Endothelial cell of umbilical vein (primary cell): ENCODE measurements around the gene TCF25. TPM values are rescaled to one million over a fixed set of nuclear protein-coding genes. Genes with fewer than 3 reads are reported as not detected.

ENCODE experiments used
- BruUV-seq: library from RNA; stranded (reverse); fragments of 400-500 nt; replicated peaks from 2 replicates; lab custom pipeline; 2021; lab: Mats Ljungman, UMichigan
- CTCF ChIA-PET: fragments of 300-600, 350-600 bp; sonication (Branson Sonifier 250); formaldehyde crosslinking; loops from one replicate; lab custom pipeline; 2021; ENCODE audit warnings: antibody characterized with exemption, inconsistent platforms; lab: Charles Lee
- POLR2A ChIA-PET: fragments of 300-600, 350-600 bp; sonication (Branson Sonifier 250); formaldehyde crosslinking; loops from one replicate; lab custom pipeline; 2021; ENCODE audit warnings: antibody characterized with exemption, inconsistent platforms; lab: Charles Lee
- DNase-seq: peaks from one replicate; pipeline ENCODE4 v3.0.0-alpha.2; 2011; ENCODE audit warnings: low read depth, low spot score
- FAIRE-seq: peaks from 2 replicates; lab custom pipeline; 2011; peaks lifted over from hg19 to GRCh38; lab: Jason Lieb, UNC
- H2AFZ ChIP-seq: 2 replicates; pipeline ENCODE4 v1.6.0; 2012; ENCODE audit warnings: low read depth, low read length, control low read depth, inconsistent platforms
- H3K27ac ChIP-seq: 2 replicates; pipeline ENCODE4 v1.5.1; 2011; ENCODE audit warnings: low read depth, mild to moderate bottlenecking, control low read depth, low read length, moderate library complexity; ENCODE audit not compliant: insufficient read depth
- H3K27me3 ChIP-seq, 2 experiments: 2 replicates each; pipeline versions ENCODE4 v1.6.0 to v1.6.1; 2011; ENCODE audit warnings: low read length in 2 of 2, mixed read lengths in 1 of 2; ENCODE audit not compliant: control insufficient read depth in 2 of 2, insufficient read depth in 2 of 2
- H3K36me3 ChIP-seq, 2 experiments: 2 replicates in 1 of 2; 3 replicates in 1 of 2; pipeline ENCODE4 v1.5.1; 2011; ENCODE audit warnings: low read length in 2 of 2, mild to moderate bottlenecking in 1 of 2, moderate library complexity in 1 of 2; ENCODE audit not compliant: control insufficient read depth in 2 of 2, insufficient read depth in 2 of 2; ENCODE audit errors: extremely low read depth in 1 of 2
- H3K4me1 ChIP-seq: 3 replicates; pipeline ENCODE4 v1.5.1; 2011; ENCODE audit warnings: mild to moderate bottlenecking, low read length; ENCODE audit not compliant: control insufficient read depth, insufficient read depth; ENCODE audit errors: extremely low read depth
- H3K4me2 ChIP-seq: 2 replicates; pipeline ENCODE4 v1.6.1; 2011; ENCODE audit warnings: low read length, control low read depth, mixed read lengths; ENCODE audit not compliant: insufficient read depth
- H3K4me3 ChIP-seq, 3 experiments: fragments of 200-600 bp in 1 of 3; sonication (generic), shearing (Covaris generic) in 1 of 3; replicated peaks in 1 of 3; 2 replicates each; pipeline ENCODE4 v1.5.1; 2011 to 2016; ENCODE audit warnings: control low read depth in 3 of 3, low read length in 3 of 3, mild to moderate bottlenecking in 2 of 3, inconsistent platforms in 1 of 3, low read depth in 1 of 3, moderate library complexity in 1 of 3; ENCODE audit not compliant: insufficient read depth in 1 of 3
- H3K79me2 ChIP-seq: 2 replicates; pipeline ENCODE4 v1.6.0; 2012; ENCODE audit warnings: low read length, inconsistent platforms; ENCODE audit not compliant: control insufficient read depth, insufficient read depth
- H3K9ac ChIP-seq: replicated peaks from 2 replicates; pipeline ENCODE3; 2011; ENCODE audit warnings: low read length, control low read depth; ENCODE audit not compliant: insufficient read depth; ENCODE audit errors: extremely low read depth
- H3K9me1 ChIP-seq: replicated peaks from 3 replicates; pipeline ENCODE4 v1.6.0; 2011; ENCODE audit warnings: mild to moderate bottlenecking, low read length; ENCODE audit not compliant: control insufficient read depth, insufficient read depth; ENCODE audit errors: extremely low read depth
- H3K9me3 ChIP-seq: replicated peaks from 2 replicates; pipeline ENCODE4 v1.5.1; 2012; ENCODE audit warnings: low read length, inconsistent platforms; ENCODE audit not compliant: control insufficient read depth, insufficient read depth
- H4K20me1 ChIP-seq: replicated peaks from 2 replicates; pipeline ENCODE3; 2011; ENCODE audit warnings: mild to moderate bottlenecking, low read length; ENCODE audit not compliant: control insufficient read depth, insufficient read depth; ENCODE audit errors: extremely low read depth
- FOS ChIP-seq: IDR thresholded peaks from 2 replicates; pipeline ENCODE4 v1.6.1; 2011; ENCODE audit warnings: mild to moderate bottlenecking, low read length, moderate library complexity, borderline replicate concordance; ENCODE audit not compliant: insufficient read depth
- JUN ChIP-seq: IDR thresholded peaks from 2 replicates; pipeline ENCODE4 v1.6.1; 2011; ENCODE audit warnings: borderline replicate concordance, low read depth; ENCODE audit not compliant: insufficient read length, insufficient read depth
- MYC ChIP-seq: IDR thresholded peaks from one replicate; pipeline ENCODE4 v1.6.1; 2011; ENCODE audit warnings: mild to moderate bottlenecking, low read depth, low read length
- POLR2AphosphoS5 ChIP-seq: IDR thresholded peaks from 2 replicates; pipeline ENCODE4 v1.6.1; 2012; ENCODE audit warnings: low read depth, mild to moderate bottlenecking, control low read depth, low read length, moderate library complexity; ENCODE audit not compliant: insufficient read depth
- dilution Hi-C: fragments of 300-500 bp; cut with MboI; formaldehyde crosslinking; loops from one replicate; pipeline ENCODE4 v1.15.0; 2019; ENCODE audit warnings: low sequenced_read_pairs; ENCODE audit not compliant: extremely low pct_ligation_motif_present
- intact Hi-C: fragments of 100-400 bp; cut with micrococcal nuclease; formaldehyde crosslinking; loops from one replicate; pipeline ENCODE4 v1.10.0; 2022
- polyA plus RNA-seq, 4 experiments: library from polyadenylated mRNA; depleted of rRNA in 3 of 4; stranded (reverse) in 3 of 4; unstranded in 1 of 4; fragments of >200 nt; gene quantifications; 2 replicates each; pipeline versions ENCODE4 v1.2.1 to v1.2.3, GENCODE V29; 2011 to 2012; ENCODE audit warnings: missing spikeins in 1 of 4
- total RNA-seq: library from RNA; stranded (reverse); gene quantifications from 2 replicates; pipeline ENCODE4 v1.2.3, GENCODE V29; 2021
- TF ChIP-seq, protein P1 (sequence below): IDR thresholded peaks from 2 replicates; pipeline ENCODE4 v1.6.1; 2011; ENCODE audit not compliant: insufficient read depth, insufficient read length
- TF ChIP-seq, protein P2 (sequence below), 2 donors: IDR thresholded peaks; 1 replicate in 1 of 2; 2 replicates in 1 of 2; pipeline ENCODE4 v1.5.1; 2011; ENCODE audit warnings: low read length in 2 of 2, mild to moderate bottlenecking in 2 of 2, moderate library complexity in 2 of 2, control low read depth in 1 of 2, inconsistent platforms in 1 of 2, low read depth in 1 of 2; ENCODE audit not compliant: insufficient read depth in 1 of 2; ENCODE audit errors: extremely low read depth in 1 of 2

The TCF25 gene
- total and polyA plus RNA-seq, 2 donors (not counting 3 experiments of a cell fraction or from before 2014, with no cell fraction given), result 193 to 234 TPM

DNA sequence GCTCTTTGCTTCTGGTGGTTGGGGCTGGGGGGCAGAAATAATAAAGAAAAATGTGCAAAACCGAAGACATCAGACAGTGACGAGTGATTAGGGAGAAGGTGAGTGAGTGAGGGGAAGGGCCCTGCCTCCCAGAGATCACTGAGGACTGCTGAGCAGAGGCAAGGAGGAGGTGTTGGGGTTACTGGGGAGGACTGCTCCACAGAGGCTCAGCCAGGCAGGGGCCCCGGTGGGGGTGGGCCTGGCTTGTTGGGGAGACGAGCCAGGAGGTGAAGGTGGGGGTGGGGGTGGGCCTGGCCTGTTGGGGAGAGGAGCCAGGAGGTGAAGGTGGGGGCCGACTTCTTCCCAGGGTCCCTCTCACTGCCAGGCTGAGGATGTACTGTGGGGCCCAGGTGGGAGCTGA is 73.1 kb downstream of the TCF25 start:
- Histone ChIP-seq H3K9me3 (no peaks in the 10 kb centered on the region), H3K79me2 (peaks cover 10% of the 10 kb centered on the region), H3K9me1 (no peaks in the 10 kb centered on the region), H2AFZ (no peak overlapping the region), H3K27me3 (peaks cover 0 to 4% of the 10 kb centered on the region in 2 experiments), H3K27ac (no peak overlapping the region), H3K9ac (no peak overlapping the region), H4K20me1 (no peaks in the 10 kb centered on the region), H3K4me3 (no peak overlapping the region), H3K4me1 (peaks cover 4% of the 10 kb centered on the region), H3K36me3 (no peaks in the 10 kb centered on the region), H3K4me2 (no peak overlapping the region)
- TF ChIP-seq POLR2AphosphoS5 (no peak), FOS (no peak), JUN (no peak), MYC (no peak)
- TF ChIP-seq, protein P1, sequence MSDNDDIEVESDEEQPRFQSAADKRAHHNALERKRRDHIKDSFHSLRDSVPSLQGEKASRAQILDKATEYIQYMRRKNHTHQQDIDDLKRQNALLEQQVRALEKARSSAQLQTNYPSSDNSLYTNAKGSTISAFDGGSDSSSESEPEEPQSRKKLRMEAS, result no peak
- TF ChIP-seq, protein P2, sequence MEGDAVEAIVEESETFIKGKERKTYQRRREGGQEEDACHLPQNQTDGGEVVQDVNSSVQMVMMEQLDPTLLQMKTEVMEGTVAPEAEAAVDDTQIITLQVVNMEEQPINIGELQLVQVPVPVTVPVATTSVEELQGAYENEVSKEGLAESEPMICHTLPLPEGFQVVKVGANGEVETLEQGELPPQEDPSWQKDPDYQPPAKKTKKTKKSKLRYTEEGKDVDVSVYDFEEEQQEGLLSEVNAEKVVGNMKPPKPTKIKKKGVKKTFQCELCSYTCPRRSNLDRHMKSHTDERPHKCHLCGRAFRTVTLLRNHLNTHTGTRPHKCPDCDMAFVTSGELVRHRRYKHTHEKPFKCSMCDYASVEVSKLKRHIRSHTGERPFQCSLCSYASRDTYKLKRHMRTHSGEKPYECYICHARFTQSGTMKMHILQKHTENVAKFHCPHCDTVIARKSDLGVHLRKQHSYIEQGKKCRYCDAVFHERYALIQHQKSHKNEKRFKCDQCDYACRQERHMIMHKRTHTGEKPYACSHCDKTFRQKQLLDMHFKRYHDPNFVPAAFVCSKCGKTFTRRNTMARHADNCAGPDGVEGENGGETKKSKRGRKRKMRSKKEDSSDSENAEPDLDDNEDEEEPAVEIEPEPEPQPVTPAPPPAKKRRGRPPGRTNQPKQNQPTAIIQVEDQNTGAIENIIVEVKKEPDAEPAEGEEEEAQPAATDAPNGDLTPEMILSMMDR (IDR thresholded peaks at IDR 0.05; ENCODE audit: extremely low read depth in 1 of 2, insufficient read depth in 1 of 2, low read depth in 1 of 2, low read length in 2 of 2), result no peak
- intact Hi-C loops (no loop called here), dilution Hi-C loops (no loop called here)
- no TSS peak for BruUV-seq
- POLR2A ChIA-PET, result no interaction called here
- DNase-seq (no peak), FAIRE-seq (no peak)
- CTCF ChIA-PET, result no interaction called here
